Thyroid gland (tissue), 4 donors: ENCODE measurements around the gene SAMD14. TPM values are rescaled to one million over a fixed set of nuclear protein-coding genes. Genes with fewer than 3 reads are reported as not detected.

Experiments
- DNase-seq, 2 donors: peaks; one replicate each; pipeline ENCODE4 v3.0.0-alpha.2; 2019
- H3K27ac ChIP-seq, 3 donors: fragments of 200-600 bp; sonication (generic); 1 replicate in 2 of 3; 2 replicates in 1 of 3; pipeline ENCODE4 v1.5.1; 2016 to 2019; ENCODE audit warnings: mild to moderate bottlenecking in 1 of 3, moderate library complexity in 1 of 3
- H3K27me3 ChIP-seq: fragments of 200-600 bp; sonication (generic); one replicate; pipeline ENCODE4 v1.5.1; 2019
- H3K36me3 ChIP-seq, 2 donors: fragments of 200-600 bp; sonication (generic); one replicate each; pipeline ENCODE4 v1.5.1; 2016 to 2019
- H3K4me1 ChIP-seq, 2 donors: fragments of 200-600 bp; sonication (generic); one replicate each; pipeline ENCODE4 v1.5.1; 2017 to 2019
- H3K4me3 ChIP-seq, 3 donors: fragments of 200-600 bp; sonication (generic); replicated peaks in 1 of 3; 1 replicate in 2 of 3; 2 replicates in 1 of 3; pipeline ENCODE4 v1.5.1; 2016; ENCODE audit warnings: mild to moderate bottlenecking in 1 of 3
- H3K9me3 ChIP-seq: fragments of 200-600 bp; sonication (generic); one replicate; pipeline ENCODE4 v1.5.1; 2017
- CTCF ChIP-seq, 6 experiments: fragments of 200-600 bp in 3 of 6; fragments of 450-650 bp in 3 of 6; sonication (generic) in 3 of 6; IDR thresholded peaks; one replicate each; pipeline ENCODE4 v1.5.1; 2016 to 2019; ENCODE audit warnings: antibody characterized with exemption in 6 of 6, mild to moderate bottlenecking in 2 of 6, inconsistent platforms in 1 of 6, moderate library complexity in 1 of 6
- POLR2A ChIP-seq, 2 donors: fragments of 450-650 bp; IDR thresholded peaks; one replicate each; pipeline ENCODE4 v1.6.1; 2017; ENCODE audit warnings: antibody characterized with exemption in 2 of 2, mild to moderate bottlenecking in 2 of 2, moderate library complexity in 1 of 2
- WGBS, 2 donors: methylation state at CpG; one replicate each; pipeline ENCODE4 v1.1.5; 2017; 5-methylcytosine and 5-hydroxymethylcytosine counted together
- intact Hi-C: fragments of 100-400 bp; cut with DNase I; formaldehyde crosslinking; loops from one replicate; pipeline ENCODE4 v1.15.1; 2023
- total RNA-seq, 4 donors: library from RNA; depleted of rRNA; stranded (reverse); fragments of >200 nt; gene quantifications; one replicate each; pipeline ENCODE4 v1.2.3, GENCODE V29; 2016

The SAMD14 gene
- total RNA-seq, 4 donors from 2014 or later: 0.24 to 0.81 (median 0.58) TPM

GRCh38 chr17:50168319-50168718 lies 38.4 kb upstream of the SAMD14 start:
- Histone ChIP-seq H3K27me3 (no peaks in the 10 kb centered on the region), H3K9me3 (no peaks in the 10 kb centered on the region), H3K27ac (no peak overlapping the region), H3K36me3 (no peaks in the 10 kb centered on the region), H3K4me1 (peaks cover 0 to 4% of the 10 kb centered on the region in 2 donors), H3K4me3 (no peak overlapping the region)
- TF ChIP-seq CTCF (IDR thresholded peaks at IDR 0.05) (no peak), POLR2A (IDR thresholded peaks at IDR 0.05) (no peak)
- intact Hi-C loops: no loop called here
- no peak for DNase-seq
- WGBS, 2 donors: 71 to 75% methylated on average over 12 to 13 of the region's 13 CpGs

GRCh38 chr17:50167371-50167770 lies 37.4 kb upstream of the SAMD14 start:
- no peak for TF ChIP-seq POLR2A (IDR thresholded peaks at IDR 0.05)
- H3K27me3 ChIP-seq: no peaks in the 10 kb centered on the region
- H3K4me3 ChIP-seq: no peak overlapping the region
- H3K4me1 ChIP-seq: no peaks in the 10 kb centered on the region
- H3K9me3 ChIP-seq: no peaks in the 10 kb centered on the region
- H3K27ac ChIP-seq: no peak overlapping the region
- WGBS, 2 donors: 87 to 92% methylated on average over 18 of the region's 19 CpGs
- H3K36me3 ChIP-seq: no peaks in the 10 kb centered on the region
- intact Hi-C loops: no loop called here
- no peak for DNase-seq

GRCh38 chr17:50166518-50167181 lies 36.7 kb upstream of the SAMD14 start:
- no peak for TF ChIP-seq POLR2A (IDR thresholded peaks at IDR 0.05)
- TF ChIP-seq CTCF (IDR thresholded peaks at IDR 0.05): no peak
- Histone ChIP-seq H3K36me3 (no peaks in the 10 kb centered on the region), H3K9me3 (no peaks in the 10 kb centered on the region), H3K4me1 (no peaks in the 10 kb centered on the region), H3K27ac (no peak overlapping the region), H3K4me3 (no peak overlapping the region), H3K27me3 (no peaks in the 10 kb centered on the region)
- 75 to 82% methylated on average over 7 of the region's 7 CpGs for WGBS, 2 donors
- no peak for DNase-seq
- intact Hi-C loops: no loop called here

- 58 to 71% methylated on average over 12 to 13 of the region's 15 CpGs for WGBS, 2 donors
- TF ChIP-seq POLR2A (IDR thresholded peaks at IDR 0.05): no peak
- no peak for TF ChIP-seq CTCF (IDR thresholded peaks at IDR 0.05)
- DNase-seq: no peak
- H3K27ac ChIP-seq: no peak within 1 kb of the TSS
- H3K4me3 ChIP-seq: no peak within 1 kb of the TSS
- H3K36me3 ChIP-seq: no peaks in the 10 kb centered on the region
- no peaks in the 10 kb centered on the region for H3K27me3 ChIP-seq
- intact Hi-C loops: no loop called here
- no peaks in the 10 kb centered on the region for H3K9me3 ChIP-seq
- H3K4me1 ChIP-seq: peaks cover 0 to 3% of the 10 kb centered on the region in 2 donors
Measured at GRCh38 chr17:50165867-50166517, 36.0 kb upstream of the SAMD14 start, which contains the start of gene SGCA. Gene SGCA (plus strand): TSS chr17:50166005. CDS start chr17:50166041, 36 bp downstream.

- H3K27me3 ChIP-seq: no peaks in the 10 kb centered on the region
- intact Hi-C loops: no loop called here
- no peak for DNase-seq
- no peaks in the 10 kb centered on the region for H3K9me3 ChIP-seq
- H3K27ac ChIP-seq: no peak overlapping the region
- TF ChIP-seq CTCF (IDR thresholded peaks at IDR 0.05): no peak
- TF ChIP-seq POLR2A (IDR thresholded peaks at IDR 0.05): no peak
- H3K4me3 ChIP-seq: no peak overlapping the region
- H3K36me3 ChIP-seq: no peaks in the 10 kb centered on the region
- peaks cover 0 to 6% of the 10 kb centered on the region in 2 donors for H3K4me1 ChIP-seq
- 78 to 92% methylated on average over 3 of the region's 3 CpGs for WGBS, 2 donors
Measured at GRCh38 chr17:50165466-50165865, 35.5 kb upstream of the SAMD14 start.
